GM04503 (cell line): ENCODE measurements around the gene IFIT3.
"Not testable (repeated sequence)": the region's sequence is repeated elsewhere in the genome, so short reads cannot be mapped to it uniquely, and the experiment has no call there.

ENCODE experiments used
- DNase-seq: peaks from one replicate; pipeline ENCODE4 v3.0.0-alpha.2; 2012; ENCODE audit warnings: low read depth

IFIT3 gene

DNA sequence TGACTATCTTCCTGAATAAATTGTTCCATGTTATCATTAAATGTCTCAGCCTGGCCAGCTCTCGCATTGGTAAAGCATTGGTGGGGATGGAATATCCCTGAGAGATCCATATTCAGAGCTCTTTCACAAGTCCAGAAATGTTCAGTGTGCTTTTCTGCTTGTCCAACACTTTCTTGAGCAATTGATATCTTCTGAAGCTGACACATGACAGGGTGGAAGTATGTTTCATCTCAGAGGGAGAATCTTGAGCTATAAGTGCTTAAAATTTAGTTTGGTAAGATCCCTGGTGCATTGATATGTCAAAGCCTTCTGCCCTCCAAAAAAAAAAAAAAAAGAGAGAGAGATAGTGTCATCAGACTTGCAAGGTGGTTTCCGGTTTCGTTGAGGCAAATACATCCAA lies 7.4 kb downstream of the IFIT3 start:
- DNase-seq, result no peak

DNA sequence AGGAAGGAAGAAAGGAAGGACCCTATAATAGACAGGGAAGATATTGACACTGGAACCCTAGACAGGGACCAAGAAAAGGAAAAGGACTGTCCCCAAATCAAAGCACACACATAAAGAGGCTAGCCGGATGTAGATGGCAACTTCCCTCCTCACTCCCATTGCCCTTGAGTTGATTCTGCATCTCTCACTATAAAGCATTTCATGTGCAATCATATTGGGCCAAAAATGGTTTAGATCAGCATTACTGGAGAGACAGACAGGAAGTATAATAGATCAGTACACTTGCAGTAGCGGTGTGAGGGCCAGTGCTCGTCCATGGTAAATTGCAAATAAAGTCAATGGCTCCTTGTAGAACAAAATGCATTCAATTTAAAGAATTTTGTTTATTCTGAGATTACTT lies 8.4 kb downstream of the IFIT3 start:
- no peak for DNase-seq

DNA sequence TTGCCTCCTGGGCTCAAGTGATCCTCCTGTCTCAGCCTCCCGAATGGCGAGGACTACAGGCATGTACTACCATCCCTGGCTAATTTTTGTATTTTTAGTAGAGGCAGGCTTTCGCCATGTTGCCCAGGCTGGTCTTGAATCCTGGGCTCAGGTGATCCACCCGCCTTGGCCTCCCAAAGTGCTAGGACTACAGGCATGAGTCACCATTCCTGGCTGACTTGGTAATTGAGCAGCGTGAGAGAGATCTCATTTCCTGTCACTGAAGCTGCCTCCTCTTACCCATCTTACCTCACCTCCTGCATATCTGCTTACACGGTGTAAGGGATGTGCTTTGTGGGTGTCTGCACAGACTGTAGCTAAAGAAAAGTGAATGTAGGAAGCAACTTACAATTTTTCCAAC lies 9.7 kb downstream of the IFIT3 start:
- DNase-seq, result no peak

DNA sequence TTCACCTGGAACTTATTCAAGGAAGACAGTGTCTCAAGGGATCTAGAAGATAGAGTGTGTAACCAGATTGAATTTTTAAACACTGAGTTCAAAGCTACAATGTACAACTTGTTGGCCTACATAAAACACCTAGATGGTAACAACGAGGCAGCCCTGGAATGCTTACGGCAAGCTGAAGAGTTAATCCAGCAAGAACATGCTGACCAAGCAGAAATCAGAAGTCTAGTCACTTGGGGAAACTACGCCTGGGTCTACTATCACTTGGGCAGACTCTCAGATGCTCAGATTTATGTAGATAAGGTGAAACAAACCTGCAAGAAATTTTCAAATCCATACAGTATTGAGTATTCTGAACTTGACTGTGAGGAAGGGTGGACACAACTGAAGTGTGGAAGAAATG lies 10.9 kb downstream of the IFIT3 start:
- DNase-seq, result no peak

DNA sequence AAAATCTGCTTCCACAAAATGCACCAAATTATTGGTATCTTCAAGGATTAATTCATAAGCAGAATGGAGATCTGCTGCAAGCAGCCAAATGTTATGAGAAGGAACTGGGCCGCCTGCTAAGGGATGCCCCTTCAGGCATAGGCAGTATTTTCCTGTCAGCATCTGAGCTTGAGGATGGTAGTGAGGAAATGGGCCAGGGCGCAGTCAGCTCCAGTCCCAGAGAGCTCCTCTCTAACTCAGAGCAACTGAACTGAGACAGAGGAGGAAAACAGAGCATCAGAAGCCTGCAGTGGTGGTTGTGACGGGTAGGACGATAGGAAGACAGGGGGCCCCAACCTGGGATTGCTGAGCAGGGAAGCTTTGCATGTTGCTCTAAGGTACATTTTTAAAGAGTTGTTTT lies 12.1 kb downstream of the IFIT3 start:
- no peak for DNase-seq

DNA sequence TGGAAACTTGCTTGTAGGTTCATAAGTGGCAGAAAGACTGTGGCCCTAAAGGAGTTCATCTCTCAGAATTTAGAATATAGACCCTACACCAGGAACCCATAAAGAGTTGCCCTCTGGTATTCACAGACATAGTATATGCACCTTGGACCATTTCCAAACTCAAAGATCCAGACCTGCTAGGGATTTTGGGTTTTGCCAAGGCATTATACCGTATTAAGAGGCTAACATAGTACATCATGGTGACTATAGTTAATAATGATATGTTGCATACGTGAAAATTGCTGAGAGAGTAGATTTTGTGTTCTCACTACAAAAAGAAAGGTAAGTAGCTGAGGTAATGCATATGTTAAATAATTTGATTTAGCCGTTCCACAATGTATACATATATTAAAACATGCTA lies 13.9 kb downstream of the IFIT3 start:
- no peak for DNase-seq

DNA sequence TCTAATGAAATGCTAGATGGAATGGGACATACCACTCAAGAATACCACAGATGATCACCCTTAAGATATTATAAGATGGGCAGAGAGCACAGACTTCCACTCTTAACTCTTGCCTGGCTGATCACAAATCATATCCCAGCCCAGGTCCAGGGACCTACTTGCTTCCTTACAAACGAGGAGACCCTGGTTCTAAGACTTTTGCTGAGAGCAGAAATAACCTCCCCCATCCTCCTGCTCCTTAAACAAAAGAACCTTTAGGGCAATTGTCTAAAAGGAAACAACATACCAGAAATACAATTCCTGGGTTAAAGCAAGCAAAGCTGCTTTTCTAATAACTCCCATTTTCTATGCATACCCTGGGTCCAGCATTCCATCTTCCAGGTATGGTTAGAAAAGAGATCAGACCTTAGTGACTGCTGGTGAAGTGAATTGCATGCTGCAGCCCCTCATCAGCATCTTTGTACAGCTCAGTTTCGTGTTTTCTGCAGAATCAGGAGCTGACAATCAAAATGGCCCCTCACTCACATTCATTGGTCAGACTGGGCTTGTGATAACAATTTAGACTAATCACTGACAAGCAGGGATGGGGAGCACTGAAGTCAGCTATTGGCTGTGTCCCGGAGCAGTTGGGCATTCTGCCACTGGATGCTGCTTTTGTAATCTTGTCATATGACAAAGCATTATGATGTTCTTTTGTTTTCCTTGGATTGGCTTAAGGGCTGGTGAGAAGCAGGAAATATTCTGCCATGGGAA lies 14.6 kb downstream of the IFIT3 start:
- peak; percentile 61 for DNase-seq

DNA sequence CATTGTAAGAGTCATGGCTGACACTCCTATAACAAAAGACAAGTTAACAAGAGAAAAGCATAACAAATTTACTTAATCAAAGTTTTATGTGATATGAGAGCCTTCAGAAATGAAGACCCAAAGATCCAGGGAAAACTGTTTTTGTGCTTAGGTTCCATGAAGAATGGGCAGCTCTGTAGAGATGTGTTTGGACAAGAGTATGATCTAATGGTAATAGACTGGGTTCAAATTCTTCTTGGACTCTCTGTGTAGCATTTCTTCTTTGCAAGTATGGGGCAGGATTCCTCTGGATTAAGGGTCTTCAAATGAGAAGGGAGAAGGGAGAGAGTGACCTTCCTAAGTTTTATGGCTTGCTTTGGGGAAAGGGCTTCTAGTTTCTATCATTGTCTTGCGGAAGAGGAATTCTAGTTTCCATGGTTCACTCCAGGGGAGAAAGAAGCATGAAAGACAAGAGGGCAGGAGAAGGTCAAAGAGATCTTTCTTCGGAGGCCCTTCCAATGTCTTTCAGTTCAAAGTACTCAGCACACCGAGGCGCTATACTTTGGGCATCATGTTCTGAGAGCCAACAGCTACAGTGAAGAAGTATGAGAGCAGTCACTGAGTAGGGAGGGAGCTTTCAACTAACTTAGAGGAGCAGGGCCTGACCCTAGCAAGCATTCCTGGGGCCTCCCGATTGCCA lies 15.4 kb downstream of the IFIT3 start:
- no peak for DNase-seq

DNA sequence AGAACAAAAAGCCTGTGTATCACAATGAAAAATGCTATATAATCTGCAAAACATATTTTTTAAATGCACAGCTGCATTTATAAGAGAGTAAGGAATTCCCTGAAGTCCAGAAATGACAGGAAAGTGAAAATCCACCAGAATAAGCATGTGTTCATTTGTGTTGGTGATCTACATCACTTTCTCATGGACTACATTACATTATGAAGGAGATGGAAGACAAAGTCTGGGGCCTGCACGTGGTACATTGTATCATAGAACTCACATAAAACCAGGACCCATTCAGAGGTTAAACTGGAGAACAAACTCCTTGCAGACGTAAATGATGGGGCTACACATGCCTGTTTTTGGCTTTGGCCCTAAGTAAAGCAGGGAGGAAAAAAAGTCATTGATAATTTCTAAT lies 16.4 kb downstream of the IFIT3 start:
- DNase-seq, result no peak

DNA sequence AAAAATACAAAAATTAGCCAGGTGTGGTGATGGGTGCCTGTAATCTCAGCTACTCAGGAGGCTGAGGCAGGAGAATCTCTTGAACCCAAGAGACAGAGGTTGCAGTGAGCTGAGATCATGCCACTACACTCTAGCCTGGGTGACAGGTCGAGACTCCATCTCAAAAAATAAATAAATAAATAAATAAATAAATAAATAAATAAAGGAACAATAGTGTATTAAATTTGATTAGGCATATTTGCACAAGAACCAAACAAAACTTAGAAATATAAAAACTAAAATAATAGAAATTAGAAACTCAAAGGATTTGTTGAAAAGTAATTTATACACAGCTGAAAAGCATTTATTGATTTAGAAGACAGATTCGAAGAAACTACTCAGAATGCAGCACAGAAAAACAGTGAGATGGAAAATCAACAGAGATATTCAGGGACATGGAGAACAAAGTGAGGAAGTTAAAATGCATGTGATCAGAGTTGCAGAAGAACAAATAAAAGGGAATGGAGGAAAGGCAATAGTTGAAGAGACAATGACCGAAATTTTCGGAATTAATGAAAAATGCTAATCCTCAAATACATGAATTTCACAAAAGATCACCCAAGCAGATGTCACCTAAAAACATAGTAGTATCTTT lies 17.7 kb downstream of the IFIT3 start:
- DNase-seq, result no peak

DNA sequence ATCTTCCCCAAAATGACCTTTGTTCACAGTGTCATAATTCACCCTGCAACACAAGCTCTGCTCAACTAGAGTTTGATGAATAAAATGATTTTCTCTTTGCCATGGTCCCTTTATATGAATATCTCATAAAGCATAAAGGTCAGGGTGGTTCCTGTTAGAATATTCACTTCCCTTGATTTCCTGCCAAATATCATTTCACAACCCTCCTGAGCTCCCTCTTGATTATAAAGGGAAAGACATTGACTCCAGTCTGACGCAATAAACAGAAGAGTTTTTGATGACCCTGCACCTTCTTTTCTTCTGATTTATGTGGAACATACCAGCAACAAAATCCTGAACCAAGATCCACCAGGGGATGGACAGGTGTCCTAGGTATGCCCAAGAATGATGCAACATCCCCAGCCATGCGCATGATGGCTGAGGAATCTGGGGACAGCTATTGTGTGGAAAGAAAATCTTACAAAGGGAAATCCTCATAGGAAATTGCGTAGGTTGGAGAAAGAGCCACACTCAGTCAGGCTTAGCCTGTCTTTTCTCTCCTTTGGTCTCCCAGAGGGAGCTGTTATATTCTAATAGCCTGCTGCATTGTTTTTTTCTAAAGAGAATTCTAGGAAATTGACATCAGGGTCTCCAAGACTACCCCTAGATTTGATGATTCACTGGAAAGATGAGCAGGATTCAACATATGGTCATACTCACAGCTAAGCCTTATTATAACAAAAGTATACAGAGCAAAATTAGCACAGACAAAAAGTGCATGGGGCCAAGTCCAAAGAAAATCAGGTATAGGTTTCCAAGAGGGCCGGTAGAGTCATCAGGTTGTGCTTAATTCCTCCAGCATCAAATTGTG lies 18.8 kb downstream of the IFIT3 start:
- no peak for DNase-seq

DNA sequence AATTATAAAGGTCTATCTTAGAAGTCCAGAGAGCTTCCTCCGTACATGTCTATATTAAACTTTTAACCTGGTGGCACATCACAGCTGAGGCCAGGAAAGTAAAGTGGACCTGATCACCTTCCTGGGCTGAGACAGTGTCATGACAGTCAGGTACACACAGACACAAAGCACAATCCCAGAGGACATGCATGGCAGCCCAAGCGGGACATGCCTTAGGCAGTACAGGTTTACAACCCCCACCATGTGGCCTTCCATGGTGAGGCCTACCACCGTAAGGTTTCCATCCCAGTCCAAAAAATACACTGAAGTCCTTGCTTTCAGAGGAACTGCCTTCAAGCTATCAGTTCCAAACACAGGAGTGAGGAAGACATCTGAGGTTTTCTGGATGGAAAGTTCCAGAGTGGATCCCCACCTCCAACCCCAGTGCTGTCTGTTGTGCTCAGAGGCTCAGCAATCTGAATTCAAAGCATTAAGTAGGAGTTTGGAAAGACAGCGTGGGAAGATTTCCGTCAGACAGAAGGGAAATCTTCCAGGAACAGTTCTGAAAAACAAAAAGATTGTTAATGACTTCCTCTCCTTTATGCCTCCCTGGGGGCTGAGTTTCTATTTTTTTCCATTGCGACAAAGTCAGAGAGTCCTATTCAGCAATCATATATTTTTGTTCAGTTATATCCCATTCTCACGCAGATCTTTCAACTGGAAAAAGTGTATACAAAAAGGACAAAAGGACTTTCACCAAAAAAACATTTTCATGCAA lies 20.1 kb downstream of the IFIT3 start:
- no peak for DNase-seq

DNA sequence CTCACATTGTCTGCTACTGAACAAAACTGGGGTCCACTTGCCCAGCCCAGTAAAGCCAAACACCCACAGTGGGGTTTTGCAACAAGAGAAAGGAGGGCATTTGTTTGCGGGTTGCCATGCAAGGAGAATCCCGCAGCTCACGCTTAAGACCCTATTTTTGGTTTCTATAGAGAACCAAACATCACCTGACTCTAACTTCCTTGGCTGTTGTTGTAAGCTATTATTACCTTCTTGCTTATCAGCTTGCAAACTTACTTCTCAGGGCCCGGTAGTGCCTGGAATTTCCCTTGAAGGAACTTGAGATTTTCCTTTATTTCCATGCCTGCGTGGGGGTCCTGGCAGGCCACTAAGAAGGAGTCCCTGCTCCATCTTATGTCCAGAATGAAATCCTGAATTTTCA lies 20.7 kb downstream of the IFIT3 start:
- no peak for DNase-seq

DNA sequence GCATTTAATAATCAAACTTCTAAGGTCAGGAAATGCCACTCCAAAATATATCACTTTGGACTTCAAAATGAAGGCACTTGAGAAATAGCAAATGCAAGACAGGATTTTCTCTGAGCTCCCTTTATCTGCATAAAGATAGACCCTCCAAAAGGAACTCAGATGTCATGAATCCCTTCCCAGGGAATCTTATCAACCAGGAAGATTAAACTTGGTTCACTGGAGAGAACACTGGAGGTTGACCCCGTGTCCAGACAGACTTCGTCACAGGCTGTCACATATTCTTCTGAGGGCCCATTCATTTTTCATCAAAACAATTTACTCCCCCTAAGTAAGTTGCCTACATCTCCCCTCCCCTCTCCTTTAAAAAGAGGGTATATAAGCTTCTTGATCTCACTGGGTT lies 21.2 kb downstream of the IFIT3 start:
- no peak for DNase-seq

DNA sequence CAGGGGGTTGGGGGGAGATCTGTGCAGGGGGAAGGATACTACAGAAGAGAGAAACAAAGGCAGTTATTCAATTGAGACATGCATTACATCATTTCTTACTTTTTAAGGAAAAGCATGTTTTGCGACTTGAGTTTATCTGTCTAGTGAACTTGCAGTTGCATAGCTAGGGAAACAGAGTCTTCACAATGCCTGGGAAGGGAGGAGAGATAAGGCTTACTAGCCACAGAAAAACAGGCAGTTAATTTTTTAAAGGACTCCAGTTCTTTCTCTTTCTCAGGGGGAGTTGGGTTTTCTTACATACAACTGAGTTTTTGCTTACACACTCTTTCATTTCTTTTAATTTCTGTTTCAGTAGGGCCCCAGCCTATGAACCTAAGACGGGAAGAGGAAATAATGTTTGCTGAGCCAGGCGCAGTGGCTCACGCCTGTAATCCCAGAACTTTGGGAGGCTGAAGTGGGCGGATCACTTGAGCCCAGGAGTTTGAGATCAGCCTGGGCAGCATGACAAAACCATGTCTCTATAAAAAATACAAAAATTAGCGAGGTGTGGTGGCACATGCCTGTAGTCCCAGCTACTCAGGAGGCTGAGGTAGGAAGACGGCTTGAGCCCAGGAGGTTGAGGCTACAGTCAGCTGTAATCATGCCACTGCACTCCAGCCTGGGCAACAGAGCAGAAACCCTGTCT lies 23.0 kb downstream of the IFIT3 start:
- not testable (repeated sequence) for DNase-seq

DNA sequence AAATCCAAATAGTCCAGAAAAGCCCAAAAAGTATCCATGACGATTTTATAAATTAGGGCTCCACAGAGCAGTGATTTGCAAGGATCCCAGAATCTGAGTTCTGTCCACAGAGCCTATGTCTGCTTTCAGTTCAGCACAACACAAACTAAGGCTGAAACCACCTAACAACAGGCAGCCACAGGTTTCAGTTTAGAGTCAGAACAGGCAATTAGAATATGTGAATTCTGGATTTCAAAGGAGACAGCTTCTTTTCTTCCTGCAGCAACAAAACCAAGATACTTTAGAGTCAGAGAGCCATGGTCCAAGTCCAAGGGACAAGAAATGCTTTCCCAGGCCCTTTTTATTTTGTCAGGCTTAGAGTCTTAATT lies 23.6 kb downstream of the IFIT3 start:
- no peak for DNase-seq

DNA sequence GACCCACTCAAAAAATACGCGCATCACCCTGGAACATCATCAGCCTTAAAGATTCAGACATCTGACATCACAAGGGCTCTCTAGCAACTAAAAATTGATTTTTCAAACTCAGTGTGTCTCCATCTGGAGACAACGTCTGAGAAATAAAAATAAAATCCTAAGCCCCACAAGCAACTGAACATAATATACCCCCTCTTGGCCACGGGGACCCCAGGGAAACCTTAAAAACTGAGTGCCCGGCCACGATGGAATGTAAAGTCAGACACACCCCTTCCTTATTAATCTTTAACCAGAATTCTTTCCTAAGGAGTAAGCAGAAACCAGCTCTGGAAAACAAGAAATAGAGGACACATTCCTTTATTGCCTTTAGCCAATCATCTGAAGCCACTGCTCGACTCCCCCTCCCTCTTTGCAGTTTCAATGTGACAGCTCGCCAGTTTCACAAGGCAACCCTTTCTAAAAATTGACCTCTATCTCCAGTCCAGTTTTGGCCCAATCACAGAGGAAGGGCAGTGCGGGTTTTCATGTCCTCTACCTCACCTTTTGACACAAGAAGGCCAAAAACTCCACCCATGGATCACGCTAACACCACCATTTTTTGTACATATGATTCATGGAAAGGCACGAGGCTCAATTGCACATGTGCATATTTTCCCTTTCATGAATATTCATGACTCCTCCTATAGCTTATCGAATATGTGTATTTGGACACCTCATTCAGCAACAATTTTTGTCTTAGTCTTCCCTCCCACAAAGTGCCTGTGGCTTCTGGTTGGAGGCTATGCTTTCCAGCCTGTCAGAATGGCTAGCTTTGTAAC lies 24.2 kb downstream of the IFIT3 start:
- peak; percentile 99 for DNase-seq

DNA sequence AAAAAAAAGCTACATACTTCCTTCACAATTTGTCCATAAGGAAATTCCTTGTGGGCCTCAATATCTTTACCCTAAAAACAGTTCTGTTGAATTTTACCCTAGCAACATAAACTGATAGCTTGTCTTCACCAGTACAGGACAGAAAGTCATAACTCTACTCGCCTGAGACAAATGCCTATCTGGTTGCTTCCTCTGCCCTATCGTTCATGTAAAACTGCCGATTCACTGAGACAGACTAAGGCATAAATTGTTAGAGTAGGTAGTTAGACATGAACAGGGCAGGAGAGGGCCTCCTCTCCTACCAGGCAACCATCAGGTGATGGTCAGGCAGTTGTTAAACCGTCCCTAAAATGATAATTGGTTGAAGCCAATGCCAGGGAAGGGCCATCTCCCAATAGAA lies 25.0 kb downstream of the IFIT3 start:
- DNase-seq, result no peak

DNA sequence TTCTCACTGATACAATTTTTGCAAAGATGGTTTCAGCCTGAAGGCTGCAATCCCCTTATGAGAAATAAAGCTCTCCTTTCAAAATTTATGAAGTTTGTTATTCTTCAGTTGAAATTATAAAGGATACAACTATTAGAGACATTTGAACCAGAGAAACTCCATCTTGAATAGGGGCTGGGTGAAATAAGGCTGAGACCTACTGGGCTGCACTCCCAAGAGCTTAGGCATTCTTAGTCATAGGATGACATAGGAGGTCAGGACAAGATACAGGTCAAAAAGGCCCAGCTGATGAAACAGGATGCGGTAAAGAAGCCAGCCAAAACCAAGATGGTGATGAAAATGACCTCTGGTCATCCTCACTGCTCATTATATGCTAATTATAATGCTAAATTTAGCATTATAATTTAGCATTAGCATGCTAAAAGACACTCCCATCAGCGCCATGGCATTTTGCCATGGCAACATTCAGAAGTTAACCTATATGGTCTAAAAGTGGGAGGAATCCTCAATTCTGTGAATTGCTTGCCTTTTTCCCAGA lies 27.7 kb downstream of the IFIT3 start:
- DNase-seq, result no peak

DNA sequence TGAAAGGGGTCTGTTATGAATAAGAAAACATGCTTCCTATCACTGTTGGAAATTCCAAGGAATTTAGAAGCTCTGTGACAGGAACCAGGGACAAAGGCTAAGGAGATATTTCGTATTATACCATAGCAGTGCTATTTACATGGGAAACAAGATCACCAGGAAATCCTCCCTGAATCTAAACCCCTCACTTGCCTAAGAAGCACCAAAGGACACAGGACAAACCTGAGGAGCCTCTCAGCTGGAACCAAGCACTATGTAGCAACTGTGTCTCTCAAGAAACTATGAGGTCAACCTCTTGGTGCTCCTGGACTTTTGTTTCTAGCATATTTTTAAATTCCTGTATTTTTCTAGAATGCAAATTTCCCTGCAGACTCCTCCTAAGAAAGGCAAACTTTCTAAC lies 29.3 kb downstream of the IFIT3 start:
- no peak for DNase-seq
